HG03342 (cell line): ENCODE results near the gene SLC27A6.

Experiments used
- ATAC-seq: cut with Tn5 transposase; IDR thresholded peaks from one replicate; pipeline ENCODE4 v1.9.1; 2021; ENCODE audit warnings: mild to moderate bottlenecking, moderate library complexity; ENCODE audit not compliant: unreplicated experiment

Gene SLC27A6

GRCh38 chr5:129057329-129057728 lies 92.0 kb downstream of the SLC27A6 start:
- ATAC-seq, result no peak

GRCh38 chr5:129061849-129062248 lies 96.6 kb downstream of the SLC27A6 start:
- no peak for ATAC-seq

- no peak for ATAC-seq
Observed at GRCh38 chr5:129063483-129064113, 98.3 kb downstream of the SLC27A6 start.

- ATAC-seq, result no peak
Observed at GRCh38 chr5:129065721-129066120, 100.4 kb downstream of the SLC27A6 start.

- no peak for ATAC-seq
Observed at GRCh38 chr5:129067745-129068144, 102.5 kb downstream of the SLC27A6 start.

GRCh38 chr5:129069292-129069691 lies 104.0 kb downstream of the SLC27A6 start:
- peak; percentile 80 for ATAC-seq

- ATAC-seq, result no peak
Observed at GRCh38 chr5:129073111-129073510, 107.8 kb downstream of the SLC27A6 start.

GRCh38 chr5:129074903-129075302 lies 109.6 kb downstream of the SLC27A6 start:
- no peak for ATAC-seq

GRCh38 chr5:129077433-129078075 lies 112.3 kb downstream of the SLC27A6 start:
- no peak for ATAC-seq

- no peak for ATAC-seq
Observed at GRCh38 chr5:129078247-129078646, 113.0 kb downstream of the SLC27A6 start.

- ATAC-seq, result no peak
Observed at GRCh38 chr5:129078660-129079059, 113.4 kb downstream of the SLC27A6 start.

GRCh38 chr5:129079496-129079895 lies 114.2 kb downstream of the SLC27A6 start:
- no peak for ATAC-seq

- ATAC-seq, result no peak
Observed at GRCh38 chr5:129080766-129081165, 115.5 kb downstream of the SLC27A6 start.

GRCh38 chr5:129082225-129083136 lies 117.2 kb downstream of the SLC27A6 start:
- ATAC-seq, result no peak
